A549 (cell line): ENCODE results near the gene LHX2. TPM values are rescaled to one million over a fixed set of nuclear protein-coding genes. Genes with fewer than 3 reads are reported as not detected.

ENCODE experiments used
- ATAC-seq, 2 experiments: fragments of 200-7000 bp in 1 of 2; fragments of >200 bp in 1 of 2; cut with Nextera tagmentation in 1 of 2; cut with Tn5 transposase in 1 of 2; 3 replicates each; pipeline versions ENCODE4 v1.8.0 to v1.9.1; 2018 to 2020; ENCODE audit warnings: mild to moderate bottlenecking in 1 of 2, moderate library complexity in 1 of 2
- CTCF ChIA-PET: fragments of 300-600 bp; sonication (Branson Sonifier 250); formaldehyde crosslinking; extraction: SDS; loops from one replicate; lab custom pipeline; 2021; ENCODE audit warnings: antibody characterized with exemption, inconsistent platforms; lab: Yijun Ruan, JAX
- POLR2A ChIA-PET: fragments of 350-600 bp; formaldehyde crosslinking; extraction: SDS; loops from one replicate; lab custom pipeline; 2021; ENCODE audit warnings: antibody characterized with exemption, inconsistent platforms; lab: Yijun Ruan, JAX
- DNase-seq, 2 experiments: peaks; one replicate each; pipeline versions ENCODE4 v3.0.0 to v3.0.0-alpha.2; 2011 to 2016; ENCODE audit warnings: low read depth in 1 of 2, low spot score in 1 of 2
- FAIRE-seq: peaks from 2 replicates; lab custom pipeline; 2011; peaks lifted over from hg19 to GRCh38; lab: Jason Lieb, UNC
- H3K27ac ChIP-seq, 2 experiments: fragments of >200 bp; sonication (Bioruptor Twin); formaldehyde crosslinking; 3 replicates each; pipeline ENCODE4 v1.5.1; 2016 to 2017
- H3K4me1 ChIP-seq: fragments of >200 bp; sonication (Bioruptor Twin); formaldehyde crosslinking; 3 replicates; pipeline ENCODE4 v1.6.1; 2016
- H3K4me2 ChIP-seq: fragments of >200 bp; sonication (Bioruptor Twin); formaldehyde crosslinking; 3 replicates; pipeline ENCODE4 v1.6.1; 2016
- H3K4me3 ChIP-seq: fragments of >200 bp; sonication (Bioruptor Twin); formaldehyde crosslinking; 3 replicates; pipeline ENCODE4 v1.5.1; 2016
- H3K9me3 ChIP-seq: fragments of >200 bp; sonication (Bioruptor Twin); formaldehyde crosslinking; 3 replicates; pipeline ENCODE4 v1.6.1; 2016
- EHF ChIP-seq: fragments of 250-450 bp; sonication (Bioruptor Pico); IDR thresholded peaks from 2 replicates; pipeline ENCODE4 v1.5.0; 2020; ENCODE audit warnings: mild to moderate bottlenecking
- FOSB ChIP-seq: fragments of 250-450 bp; sonication (Bioruptor Pico); IDR thresholded peaks from 2 replicates; pipeline ENCODE4 v1.5.0; 2020; ENCODE audit warnings: mild to moderate bottlenecking, moderate library complexity
- FOSL2 ChIP-seq, 2 experiments: fragments of 450-650 bp in 1 of 2; fragments of >200 bp in 1 of 2; sonication (Bioruptor Twin) in 1 of 2; formaldehyde crosslinking; IDR thresholded peaks; 2 replicates each; pipeline versions ENCODE4 v1.5.0 to v1.6.1; 2016 to 2020; ENCODE audit warnings: mild to moderate bottlenecking in 1 of 2, moderate library complexity in 1 of 2
- FOXS1 ChIP-seq: fragments of 250-450 bp; sonication (Bioruptor Pico); IDR thresholded peaks from 2 replicates; pipeline ENCODE4 v1.5.0; 2020; ENCODE audit warnings: mild to moderate bottlenecking, moderate library complexity
- HDAC2 ChIP-seq: fragments of 200-600 bp; sonication (generic); IDR thresholded peaks from 2 replicates; pipeline ENCODE4 v1.6.1; 2016
- JUN ChIP-seq, 2 experiments: fragments of >200 bp; sonication (Bioruptor Twin); formaldehyde crosslinking; IDR thresholded peaks; 2 replicates in 1 of 2; 3 replicates in 1 of 2; pipeline ENCODE4 v1.6.1; 2016 to 2017
- JUNB ChIP-seq: fragments of >200 bp; sonication (Bioruptor Twin); formaldehyde crosslinking; IDR thresholded peaks from 2 replicates; pipeline ENCODE4 v1.6.1; 2016
- NR3C1 ChIP-seq: fragments of >200 bp; sonication (Bioruptor Twin); formaldehyde crosslinking; IDR thresholded peaks from 3 replicates; pipeline ENCODE4 v1.6.1; 2017
- RFX5 ChIP-seq: fragments of 450-650 bp; IDR thresholded peaks from 2 replicates; pipeline ENCODE4 v1.7.1; 2014; ENCODE audit warnings: antibody characterized with exemption, mild to moderate bottlenecking, moderate library complexity
- SMC3 ChIP-seq: fragments of >200 bp; sonication (Bioruptor Twin); formaldehyde crosslinking; IDR thresholded peaks from 3 replicates; pipeline ENCODE4 v1.6.1; 2018; ENCODE audit warnings: inconsistent platforms
- ZC3H11A ChIP-seq: fragments of 450-650 bp; IDR thresholded peaks from 2 replicates; pipeline ENCODE4 v1.6.1; 2014; ENCODE audit warnings: antibody characterized with exemption, mild to moderate bottlenecking
- WGBS: methylation state at CpG from one replicate; pipeline ENCODE4 v1.1.6; 2017; ENCODE audit errors: missing lambda C conversion rate; 5-methylcytosine and 5-hydroxymethylcytosine counted together
- polyA plus RNA-seq, 4 experiments: library from polyadenylated mRNA; depleted of rRNA in 3 of 4; stranded (reverse); fragments of >200 nt; fragmentation: RNase III in 1 of 4; extraction: RNeasy Plus Mini Kit Qiagen cat#74134 plus additional on column Dnase treatment in 1 of 4; gene quantifications; 2 replicates in 3 of 4; 3 replicates in 1 of 4; pipeline ENCODE4 v1.2.3, GENCODE V29; 2011 to 2017
- TF ChIP-seq, protein P1 (sequence below): fragments of 150-350 bp; IDR thresholded peaks from 2 replicates; pipeline ENCODE4 v1.6.1; 2014; ENCODE audit warnings: low read depth, mild to moderate bottlenecking, low read length
- TF ChIP-seq, protein P2 (sequence below): fragments of >200 bp; sonication (Bioruptor Twin); formaldehyde crosslinking; IDR thresholded peaks from 3 replicates; pipeline ENCODE4 v1.5.1; 2016
- TF ChIP-seq, protein P3 (sequence below): IDR thresholded peaks from 2 replicates; pipeline ENCODE4 v1.6.1; 2012
- TF ChIP-seq, protein P4 (sequence below): fragments of 200-600 bp; sonication (generic); IDR thresholded peaks from 2 replicates; pipeline ENCODE4 v1.6.1; 2016; ENCODE audit warnings: antibody characterized with exemption, mild to moderate bottlenecking, moderate library complexity
- TF ChIP-seq, protein P5 (sequence below): fragments of >200 bp; sonication (Bioruptor Twin); formaldehyde crosslinking; IDR thresholded peaks from 2 replicates; pipeline ENCODE4 v1.6.1; 2016
- TF ChIP-seq, protein P6 (sequence below): fragments of 450-650 bp; IDR thresholded peaks from 2 replicates; pipeline ENCODE4 v1.6.1; 2014; ENCODE audit warnings: antibody characterized with exemption
- TF ChIP-seq, protein P7 (sequence below): fragments of >200 bp; sonication (Bioruptor Twin); formaldehyde crosslinking; IDR thresholded peaks from 3 replicates; pipeline ENCODE4 v1.6.1; 2016

The LHX2 gene
- polyA plus RNA-seq, 2 of the 4 experiments (the other 2 are of a cell fraction) = 2.4 to 4.4 TPM

DNA sequence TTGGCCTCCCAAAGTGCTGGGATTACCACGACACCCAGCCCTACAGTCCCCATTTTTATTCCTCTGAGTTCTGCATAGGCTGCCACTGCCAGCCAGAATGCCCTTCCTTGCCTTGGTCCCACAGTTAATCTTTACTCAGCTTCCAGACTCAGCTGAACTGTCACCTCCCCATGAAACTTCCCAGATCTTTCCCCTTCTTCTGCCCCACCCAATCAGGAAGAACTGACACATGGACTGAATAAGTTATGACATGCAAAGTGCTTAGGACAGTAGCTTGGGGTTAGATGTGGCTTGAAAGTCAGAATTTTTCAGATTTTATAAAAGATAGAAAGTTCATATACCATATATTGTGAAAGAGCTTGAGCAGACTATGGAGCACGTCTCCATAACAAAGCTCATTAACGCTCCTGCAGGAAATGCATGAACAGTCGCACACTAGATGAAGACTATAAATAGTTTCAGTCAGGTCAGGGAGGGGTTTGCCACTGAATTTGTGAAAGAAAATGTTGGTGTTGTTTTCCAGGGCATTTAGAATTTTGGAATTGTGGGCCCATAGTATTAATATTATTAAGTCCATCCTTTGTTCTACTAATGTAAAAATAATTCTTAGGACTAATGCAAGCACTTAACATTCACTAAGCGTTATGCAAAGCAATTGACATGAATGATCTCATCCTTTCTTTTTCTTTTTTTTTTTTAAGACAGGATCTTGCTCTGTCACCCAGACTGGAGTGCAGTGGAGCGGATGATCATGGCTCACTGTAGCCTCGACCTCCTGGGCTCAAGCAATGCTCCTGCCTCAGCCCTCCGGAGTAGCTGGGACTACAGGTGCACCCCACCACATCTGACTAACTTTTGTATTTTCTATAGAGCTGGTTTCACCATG is 45.5 kb upstream of the LHX2 start:
- POLR2A ChIA-PET = no interaction called here
- ATAC-seq = no peak
- H3K27ac ChIP-seq = no peak overlapping the region
- no peak overlapping the region for H3K4me2 ChIP-seq
- FAIRE-seq = no peak
- TF ChIP-seq, protein P1, sequence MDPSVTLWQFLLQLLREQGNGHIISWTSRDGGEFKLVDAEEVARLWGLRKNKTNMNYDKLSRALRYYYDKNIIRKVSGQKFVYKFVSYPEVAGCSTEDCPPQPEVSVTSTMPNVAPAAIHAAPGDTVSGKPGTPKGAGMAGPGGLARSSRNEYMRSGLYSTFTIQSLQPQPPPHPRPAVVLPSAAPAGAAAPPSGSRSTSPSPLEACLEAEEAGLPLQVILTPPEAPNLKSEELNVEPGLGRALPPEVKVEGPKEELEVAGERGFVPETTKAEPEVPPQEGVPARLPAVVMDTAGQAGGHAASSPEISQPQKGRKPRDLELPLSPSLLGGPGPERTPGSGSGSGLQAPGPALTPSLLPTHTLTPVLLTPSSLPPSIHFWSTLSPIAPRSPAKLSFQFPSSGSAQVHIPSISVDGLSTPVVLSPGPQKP = no peak
- TF ChIP-seq FOSB (no peak), FOXS1 (CRISPR knock-in tag) (no peak), JUNB (no peak), FOSL2 (IDR thresholded peaks at IDR 0.05) (no peak), FOSL2 (CRISPR knock-in tag; IDR thresholded peaks at IDR 0.05) (no peak), EHF (CRISPR knock-in tag) (no peak), HDAC2 (no peak), SMC3 (no peak), RFX5 (no peak), ZC3H11A (no peak), NR3C1 (no peak), JUN (IDR thresholded peaks at IDR 0.05) (no peak)
- TF ChIP-seq, protein P2, sequence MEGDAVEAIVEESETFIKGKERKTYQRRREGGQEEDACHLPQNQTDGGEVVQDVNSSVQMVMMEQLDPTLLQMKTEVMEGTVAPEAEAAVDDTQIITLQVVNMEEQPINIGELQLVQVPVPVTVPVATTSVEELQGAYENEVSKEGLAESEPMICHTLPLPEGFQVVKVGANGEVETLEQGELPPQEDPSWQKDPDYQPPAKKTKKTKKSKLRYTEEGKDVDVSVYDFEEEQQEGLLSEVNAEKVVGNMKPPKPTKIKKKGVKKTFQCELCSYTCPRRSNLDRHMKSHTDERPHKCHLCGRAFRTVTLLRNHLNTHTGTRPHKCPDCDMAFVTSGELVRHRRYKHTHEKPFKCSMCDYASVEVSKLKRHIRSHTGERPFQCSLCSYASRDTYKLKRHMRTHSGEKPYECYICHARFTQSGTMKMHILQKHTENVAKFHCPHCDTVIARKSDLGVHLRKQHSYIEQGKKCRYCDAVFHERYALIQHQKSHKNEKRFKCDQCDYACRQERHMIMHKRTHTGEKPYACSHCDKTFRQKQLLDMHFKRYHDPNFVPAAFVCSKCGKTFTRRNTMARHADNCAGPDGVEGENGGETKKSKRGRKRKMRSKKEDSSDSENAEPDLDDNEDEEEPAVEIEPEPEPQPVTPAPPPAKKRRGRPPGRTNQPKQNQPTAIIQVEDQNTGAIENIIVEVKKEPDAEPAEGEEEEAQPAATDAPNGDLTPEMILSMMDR = no peak
- TF ChIP-seq, protein P3, sequence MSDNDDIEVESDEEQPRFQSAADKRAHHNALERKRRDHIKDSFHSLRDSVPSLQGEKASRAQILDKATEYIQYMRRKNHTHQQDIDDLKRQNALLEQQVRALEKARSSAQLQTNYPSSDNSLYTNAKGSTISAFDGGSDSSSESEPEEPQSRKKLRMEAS = no peak
- TF ChIP-seq, protein P4, sequence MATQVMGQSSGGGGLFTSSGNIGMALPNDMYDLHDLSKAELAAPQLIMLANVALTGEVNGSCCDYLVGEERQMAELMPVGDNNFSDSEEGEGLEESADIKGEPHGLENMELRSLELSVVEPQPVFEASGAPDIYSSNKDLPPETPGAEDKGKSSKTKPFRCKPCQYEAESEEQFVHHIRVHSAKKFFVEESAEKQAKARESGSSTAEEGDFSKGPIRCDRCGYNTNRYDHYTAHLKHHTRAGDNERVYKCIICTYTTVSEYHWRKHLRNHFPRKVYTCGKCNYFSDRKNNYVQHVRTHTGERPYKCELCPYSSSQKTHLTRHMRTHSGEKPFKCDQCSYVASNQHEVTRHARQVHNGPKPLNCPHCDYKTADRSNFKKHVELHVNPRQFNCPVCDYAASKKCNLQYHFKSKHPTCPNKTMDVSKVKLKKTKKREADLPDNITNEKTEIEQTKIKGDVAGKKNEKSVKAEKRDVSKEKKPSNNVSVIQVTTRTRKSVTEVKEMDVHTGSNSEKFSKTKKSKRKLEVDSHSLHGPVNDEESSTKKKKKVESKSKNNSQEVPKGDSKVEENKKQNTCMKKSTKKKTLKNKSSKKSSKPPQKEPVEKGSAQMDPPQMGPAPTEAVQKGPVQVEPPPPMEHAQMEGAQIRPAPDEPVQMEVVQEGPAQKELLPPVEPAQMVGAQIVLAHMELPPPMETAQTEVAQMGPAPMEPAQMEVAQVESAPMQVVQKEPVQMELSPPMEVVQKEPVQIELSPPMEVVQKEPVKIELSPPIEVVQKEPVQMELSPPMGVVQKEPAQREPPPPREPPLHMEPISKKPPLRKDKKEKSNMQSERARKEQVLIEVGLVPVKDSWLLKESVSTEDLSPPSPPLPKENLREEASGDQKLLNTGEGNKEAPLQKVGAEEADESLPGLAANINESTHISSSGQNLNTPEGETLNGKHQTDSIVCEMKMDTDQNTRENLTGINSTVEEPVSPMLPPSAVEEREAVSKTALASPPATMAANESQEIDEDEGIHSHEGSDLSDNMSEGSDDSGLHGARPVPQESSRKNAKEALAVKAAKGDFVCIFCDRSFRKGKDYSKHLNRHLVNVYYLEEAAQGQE = no peak
- TF ChIP-seq, protein P5, sequence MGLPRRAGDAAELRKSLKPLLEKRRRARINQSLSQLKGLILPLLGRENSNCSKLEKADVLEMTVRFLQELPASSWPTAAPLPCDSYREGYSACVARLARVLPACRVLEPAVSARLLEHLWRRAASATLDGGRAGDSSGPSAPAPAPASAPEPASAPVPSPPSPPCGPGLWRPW = no peak
- TF ChIP-seq, protein P6, sequence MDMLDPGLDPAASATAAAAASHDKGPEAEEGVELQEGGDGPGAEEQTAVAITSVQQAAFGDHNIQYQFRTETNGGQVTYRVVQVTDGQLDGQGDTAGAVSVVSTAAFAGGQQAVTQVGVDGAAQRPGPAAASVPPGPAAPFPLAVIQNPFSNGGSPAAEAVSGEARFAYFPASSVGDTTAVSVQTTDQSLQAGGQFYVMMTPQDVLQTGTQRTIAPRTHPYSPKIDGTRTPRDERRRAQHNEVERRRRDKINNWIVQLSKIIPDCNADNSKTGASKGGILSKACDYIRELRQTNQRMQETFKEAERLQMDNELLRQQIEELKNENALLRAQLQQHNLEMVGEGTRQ = no peak
- TF ChIP-seq, protein P7, sequence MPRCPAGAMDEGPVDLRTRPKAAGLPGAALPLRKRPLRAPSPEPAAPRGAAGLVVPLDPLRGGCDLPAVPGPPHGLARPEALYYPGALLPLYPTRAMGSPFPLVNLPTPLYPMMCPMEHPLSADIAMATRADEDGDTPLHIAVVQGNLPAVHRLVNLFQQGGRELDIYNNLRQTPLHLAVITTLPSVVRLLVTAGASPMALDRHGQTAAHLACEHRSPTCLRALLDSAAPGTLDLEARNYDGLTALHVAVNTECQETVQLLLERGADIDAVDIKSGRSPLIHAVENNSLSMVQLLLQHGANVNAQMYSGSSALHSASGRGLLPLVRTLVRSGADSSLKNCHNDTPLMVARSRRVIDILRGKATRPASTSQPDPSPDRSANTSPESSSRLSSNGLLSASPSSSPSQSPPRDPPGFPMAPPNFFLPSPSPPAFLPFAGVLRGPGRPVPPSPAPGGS = no peak
- CTCF ChIA-PET = interaction anchor here (0.8 to 1.5 kb wide), 5 partner anchors 19 to 330 kb away, joined by 3 to 4 read pairs (median 3); no protein-coding TSS in a partner anchor
- no peak overlapping the region for H3K4me3 ChIP-seq
- H3K9me3 ChIP-seq = no peaks in the 10 kb centered on the region
- H3K4me1 ChIP-seq = no peaks in the 10 kb centered on the region
- WGBS = 61% methylated on average over 8 of the region's 8 CpGs
- no peak for DNase-seq
